ENCODE measurements around the gene RNF227.

Gene RNF227

DNA sequence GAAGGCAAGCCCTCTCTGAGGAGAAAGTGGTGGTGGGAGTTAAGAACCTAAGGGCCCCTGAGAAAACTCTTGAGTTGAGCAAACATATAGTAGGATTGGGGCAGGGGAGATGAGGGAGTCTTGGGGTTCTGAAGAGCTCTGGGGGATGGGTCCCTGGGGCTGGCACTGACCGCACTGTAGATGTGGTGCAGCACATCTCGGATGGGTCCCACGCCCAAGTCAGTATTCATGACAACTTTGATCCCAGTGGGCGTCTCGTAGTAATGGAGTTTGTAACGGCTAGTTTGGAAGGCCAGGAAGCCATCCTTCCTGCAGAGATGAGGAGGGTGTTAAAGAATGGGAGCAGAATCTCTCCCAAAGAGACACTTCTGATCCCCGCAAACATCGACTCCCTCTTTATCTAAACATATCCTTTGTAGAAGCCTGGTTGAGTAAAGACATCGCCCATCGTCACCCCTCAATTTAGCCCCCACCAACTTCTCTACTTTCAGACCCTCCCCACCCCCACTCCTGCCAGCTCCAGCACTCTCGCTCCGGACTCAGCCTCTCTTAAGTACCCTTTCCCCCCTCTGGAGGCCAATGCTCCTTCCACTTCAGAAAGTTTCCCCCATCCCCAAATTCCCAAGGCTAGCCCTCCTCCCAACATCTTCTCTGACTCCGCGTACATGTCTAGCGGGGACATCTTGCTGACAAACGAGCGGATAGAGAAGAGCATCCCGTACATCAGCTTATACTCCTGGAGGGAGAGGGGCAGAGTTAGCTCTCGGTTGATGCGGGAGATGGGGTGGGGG lies 14.9 kb upstream of the RNF227 start:
- peak overlapping the region; percentile 93 for H3K4me3 ChIP-seq (ENCODE audit: low read depth, low read length)
- DNase-seq (ENCODE audit: low read depth) = no peak
- TF ChIP-seq CTCF (IDR thresholded peaks at IDR 0.05; ENCODE audit: control insufficient read depth, extremely low read depth, insufficient read depth) = no peak

GRCh38 chr17:7929158-7930023 lies 13.3 kb upstream of the RNF227 start, which contains the start of gene KCNAB3:
KCNAB3 (minus strand) TSS chr17:7929856; CDS start chr17:7929435, 421 bp downstream.
- no peak for DNase-seq (ENCODE audit: low read depth)
- no peak for TF ChIP-seq CTCF (IDR thresholded peaks at IDR 0.05; ENCODE audit: control insufficient read depth, extremely low read depth, insufficient read depth)
- peak within 1 kb of the TSS; percentile 93; the same call in 1 of the 2 replicates for H3K4me3 ChIP-seq (ENCODE audit: low read depth, low read length)

GRCh38 chr17:7927596-7927995 lies 11.5 kb upstream of the RNF227 start:
- no peak for DNase-seq (ENCODE audit: low read depth)
- no peak overlapping the region for H3K4me3 ChIP-seq (ENCODE audit: low read depth, low read length)
- TF ChIP-seq CTCF (IDR thresholded peaks at IDR 0.05; ENCODE audit: control insufficient read depth, extremely low read depth, insufficient read depth) = no peak

GRCh38 chr17:7922845-7923628 lies 6.9 kb upstream of the RNF227 start:
- H3K4me3 ChIP-seq (ENCODE audit: low read depth, low read length) = no peak overlapping the region
- TF ChIP-seq CTCF (IDR thresholded peaks at IDR 0.05; ENCODE audit: control insufficient read depth, extremely low read depth, insufficient read depth) = no peak
- DNase-seq (ENCODE audit: low read depth) = no peak

- DNase-seq (ENCODE audit: low read depth) = no peak
- TF ChIP-seq CTCF (IDR thresholded peaks at IDR 0.05; ENCODE audit: control insufficient read depth, extremely low read depth, insufficient read depth) = no peak
- no peak overlapping the region for H3K4me3 ChIP-seq (ENCODE audit: low read depth, low read length)
These were observed 6.3 kb upstream of the RNF227 start for GRCh38 chr17:7922269-7922844.

DNA sequence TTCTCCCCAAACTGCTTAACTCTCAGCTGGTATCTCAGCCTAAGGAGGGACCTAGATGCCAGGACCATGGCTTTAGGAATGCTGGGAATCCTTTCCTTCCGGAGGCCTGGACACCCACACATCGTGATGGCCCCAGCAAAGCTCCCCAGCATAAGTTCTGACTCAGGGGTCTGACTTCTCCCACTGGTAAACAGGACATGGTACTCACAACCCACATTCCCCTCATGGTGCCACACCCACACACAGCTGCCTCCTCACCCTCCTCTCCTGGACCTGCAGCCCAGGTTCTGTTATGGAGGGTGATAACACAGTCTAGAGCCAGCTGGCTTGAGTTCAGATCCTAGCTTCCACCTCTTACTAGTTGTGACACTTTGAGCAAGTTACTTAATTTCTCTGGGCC lies 719 bp upstream of the RNF227 start:
- no peak for TF ChIP-seq CTCF (IDR thresholded peaks at IDR 0.05; ENCODE audit: control insufficient read depth, extremely low read depth, insufficient read depth)
- H3K4me3 ChIP-seq (ENCODE audit: low read depth, low read length) = peak overlapping the region; percentile 50; the same call in 1 of the 2 replicates
- no peak for DNase-seq (ENCODE audit: low read depth)

All from LNCaP clone FGC (cell line).